Pancreas (tissue), 10 donors: ENCODE measurements around the gene FOXC1. TPM values are rescaled to one million over a fixed set of nuclear protein-coding genes. Genes with fewer than 3 reads are reported as not detected.
A peak's percentile ranks its signal among the peaks of the same experiment; 100 is the strongest.

Experiments used
- ATAC-seq, 4 donors: fragments of 200-7000 bp; cut with Tn5 transposase; one replicate each; pipeline versions ENCODE4 v1.8.0 to v1.9.1; 2020; ENCODE audit warnings: mild to moderate bottlenecking in 4 of 4, moderate library complexity in 4 of 4
- DNase-seq, 6 donors: peaks; one replicate each; pipeline ENCODE4 v3.0.0-alpha.2; 2020
- FAIRE-seq: peaks from 2 replicates; lab custom pipeline; 2012; peaks lifted over from hg19 to GRCh38; lab: Jason Lieb, UNC
- H3K27ac ChIP-seq, 4 donors: fragments of 200-600 bp; sonication (generic); 1 replicate in 3 of 4; 2 replicates in 1 of 4; pipeline versions ENCODE4 v1.5.0 to v1.8.0; 2020
- H3K27me3 ChIP-seq, 4 donors: fragments of 200-600 bp; one replicate each; pipeline ENCODE4 v1.8.0; 2021
- H3K36me3 ChIP-seq, 3 donors: fragments of 200-600 bp; sonication (generic) in 1 of 3; one replicate each; pipeline versions ENCODE4 v1.5.0 to v1.8.0; 2020 to 2021
- H3K4me1 ChIP-seq, 3 donors: fragments of 200-600 bp; one replicate each; pipeline ENCODE4 v1.8.0; 2021
- H3K4me3 ChIP-seq, 4 donors: fragments of 200-600 bp; sonication (generic) in 2 of 4; one replicate each; pipeline versions ENCODE4 v1.5.0 to v1.8.0; 2020 to 2021
- H3K9me3 ChIP-seq, 4 donors: fragments of 200-600 bp; one replicate each; pipeline ENCODE4 v1.8.0; 2021
- WGBS, 2 donors: extraction: QIAGEN DNeasy Blood & Tissue Kit; methylation state at CpG; one replicate each; pipeline ENCODE4 v1.1.7; 2013; 5-methylcytosine and 5-hydroxymethylcytosine counted together
- intact Hi-C, 3 donors: fragments of 100-400 bp; cut with DNase I; formaldehyde crosslinking; loops; one replicate each; pipeline versions ENCODE4 v1.11.1 to v1.14.2; 2022
- polyA plus RNA-seq, 2 donors: library from polyadenylated mRNA; stranded (reverse); fragments of 200-250 nt; gene quantifications; one replicate each; pipeline ENCODE4 v1.2.3, GENCODE V29; 2013
- total RNA-seq, 6 donors: library from RNA; stranded (reverse); fragmentation: NEBNext Ultra II Directional in 4 of 6; extraction: Animal tissue kit (Norgen Biotek cat#: 25700) in 4 of 6; gene quantifications; one replicate each; pipeline versions ENCODE4 v1.2.1 to v1.2.4, GENCODE V29; 2021 to 2023
- TF ChIP-seq, protein P1 (sequence below), 4 donors: fragments of 200-600 bp; sonication (generic) in 3 of 4; IDR thresholded peaks; one replicate each; pipeline versions ENCODE4 v1.5.0 to v1.8.0; 2021; ENCODE audit warnings: antibody characterized with exemption in 4 of 4
- donor health status: healthy with polysubstance abuse.
- donor health status: DM: no; HTN: no; CAD: no; lungs with moderate emphysema.
- donor health status: DM: no; HTN: no; CAD: no.
- donor health status: control.
- donor health status: control.
- donor health status: Bipolar disorder and iron deficiency.
- donor health status: DM: yes; HTN: yes; CAD: no.
- donor health status: DM: no; HTN: no; CAD: no.
- donor health status: DM: no; HTN: no; CAD: no.
- donor health status: DM: yes; HTN: yes; CAD: no.

Gene FOXC1
- total and polyA plus RNA-seq, 8 donors = 0.99 to 4.0 (median 2.5) TPM

DNA sequence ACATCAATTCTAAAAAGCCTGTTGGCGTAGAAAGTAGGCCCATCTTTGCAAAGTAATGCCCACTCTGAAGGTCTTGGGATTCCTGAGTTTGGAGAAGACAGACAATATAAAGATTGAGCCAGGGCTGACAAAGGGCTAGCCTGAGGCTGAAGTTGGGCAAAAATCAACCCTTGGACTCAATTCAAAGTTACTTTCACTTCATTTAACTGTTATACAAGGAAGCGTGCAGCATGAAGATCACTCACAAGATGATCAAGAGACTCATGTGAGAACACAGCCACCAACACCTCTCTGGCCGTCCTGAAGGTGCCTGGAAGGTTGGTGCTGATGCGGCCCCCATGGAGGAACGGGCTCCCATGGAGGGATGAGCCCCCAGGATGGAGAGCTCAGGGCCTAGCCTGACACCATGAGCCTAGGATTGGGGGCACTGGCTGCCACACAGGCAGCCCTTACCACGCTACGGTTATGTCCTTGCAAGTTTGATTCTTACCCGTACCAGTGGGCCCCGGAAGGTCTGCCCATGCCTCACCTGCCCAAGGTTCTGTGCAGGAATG is 26.6 kb downstream of the FOXC1 start:
- H3K27ac ChIP-seq = no peak overlapping the region
- intact Hi-C loops = no loop called here
- H3K4me1 ChIP-seq = peaks cover 2 to 8% (median 6%) of the 10 kb centered on the region in 3 donors
- H3K9me3 ChIP-seq = no peaks in the 10 kb centered on the region
- no peak overlapping the region for H3K4me3 ChIP-seq
- 95 to 98% methylated on average over 9 of the region's 9 CpGs for WGBS, 2 donors
- H3K36me3 ChIP-seq = no peaks in the 10 kb centered on the region
- ATAC-seq (no peak), FAIRE-seq (no peak), DNase-seq (no peak)
- TF ChIP-seq, protein P1, sequence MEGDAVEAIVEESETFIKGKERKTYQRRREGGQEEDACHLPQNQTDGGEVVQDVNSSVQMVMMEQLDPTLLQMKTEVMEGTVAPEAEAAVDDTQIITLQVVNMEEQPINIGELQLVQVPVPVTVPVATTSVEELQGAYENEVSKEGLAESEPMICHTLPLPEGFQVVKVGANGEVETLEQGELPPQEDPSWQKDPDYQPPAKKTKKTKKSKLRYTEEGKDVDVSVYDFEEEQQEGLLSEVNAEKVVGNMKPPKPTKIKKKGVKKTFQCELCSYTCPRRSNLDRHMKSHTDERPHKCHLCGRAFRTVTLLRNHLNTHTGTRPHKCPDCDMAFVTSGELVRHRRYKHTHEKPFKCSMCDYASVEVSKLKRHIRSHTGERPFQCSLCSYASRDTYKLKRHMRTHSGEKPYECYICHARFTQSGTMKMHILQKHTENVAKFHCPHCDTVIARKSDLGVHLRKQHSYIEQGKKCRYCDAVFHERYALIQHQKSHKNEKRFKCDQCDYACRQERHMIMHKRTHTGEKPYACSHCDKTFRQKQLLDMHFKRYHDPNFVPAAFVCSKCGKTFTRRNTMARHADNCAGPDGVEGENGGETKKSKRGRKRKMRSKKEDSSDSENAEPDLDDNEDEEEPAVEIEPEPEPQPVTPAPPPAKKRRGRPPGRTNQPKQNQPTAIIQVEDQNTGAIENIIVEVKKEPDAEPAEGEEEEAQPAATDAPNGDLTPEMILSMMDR (IDR thresholded peaks at IDR 0.05) = no peak
- no peaks in the 10 kb centered on the region for H3K27me3 ChIP-seq

DNA sequence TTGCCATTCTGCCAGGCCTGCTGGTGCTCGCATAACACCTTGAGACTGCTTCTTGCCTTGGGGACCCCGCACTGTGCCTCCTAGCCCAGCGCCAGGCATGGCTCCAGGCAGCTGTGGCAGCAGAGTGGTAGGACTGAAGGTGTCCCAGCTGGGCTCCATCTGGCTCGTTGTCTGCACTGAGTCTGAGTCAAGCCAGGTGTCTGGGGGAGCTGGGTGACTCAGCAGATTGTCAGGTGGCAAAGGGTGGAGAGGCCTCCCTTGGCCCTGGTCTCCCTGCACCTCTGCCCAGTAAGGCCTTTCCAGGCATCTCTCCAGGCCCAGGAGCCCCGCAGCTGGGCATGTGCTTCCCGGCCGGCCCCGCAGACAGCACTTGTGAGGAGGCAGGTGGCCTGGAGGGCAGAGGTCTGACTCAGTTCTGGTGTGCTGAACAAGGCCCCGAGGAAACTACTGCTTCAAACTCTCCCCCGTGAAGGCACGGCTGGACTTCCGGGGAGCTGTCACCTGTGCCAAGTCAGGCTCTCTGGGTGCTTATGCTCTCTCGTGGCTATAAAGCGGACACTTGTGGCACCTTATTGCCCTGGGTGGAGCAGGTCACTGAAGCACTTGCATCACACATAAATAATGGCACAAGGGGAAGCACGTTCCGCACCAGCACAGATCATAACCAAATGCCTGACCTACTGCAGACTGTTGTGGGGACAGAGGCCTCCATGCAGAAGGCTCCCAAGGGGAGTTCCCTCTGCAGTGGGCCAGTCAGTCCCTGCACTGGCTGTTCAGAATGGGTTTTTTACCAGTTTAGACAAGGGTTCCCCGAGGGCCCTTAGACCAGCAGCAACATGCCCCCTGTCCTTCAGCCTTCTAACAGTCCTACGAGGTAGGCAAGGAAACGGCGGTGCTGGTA is 27.5 kb downstream of the FOXC1 start:
- TF ChIP-seq, protein P1 (IDR thresholded peaks at IDR 0.05) = no peak
- Histone ChIP-seq H3K27ac (no peak overlapping the region), H3K27me3 (no peaks in the 10 kb centered on the region), H3K36me3 (no peaks in the 10 kb centered on the region), H3K9me3 (no peaks in the 10 kb centered on the region), H3K4me3 (no peak overlapping the region), H3K4me1 (peaks cover 9 to 13% (median 11%) of the 10 kb centered on the region in 3 donors)
- 81 to 88% methylated on average over 20 of the region's 20 CpGs for WGBS, 2 donors
- FAIRE-seq (no peak), ATAC-seq (peak in 3 of 4 donors; percentile 36 to 53 (median 47)), DNase-seq (peak in 1 of 6 donors; percentile 56)
- intact Hi-C loops = no loop called here

DNA sequence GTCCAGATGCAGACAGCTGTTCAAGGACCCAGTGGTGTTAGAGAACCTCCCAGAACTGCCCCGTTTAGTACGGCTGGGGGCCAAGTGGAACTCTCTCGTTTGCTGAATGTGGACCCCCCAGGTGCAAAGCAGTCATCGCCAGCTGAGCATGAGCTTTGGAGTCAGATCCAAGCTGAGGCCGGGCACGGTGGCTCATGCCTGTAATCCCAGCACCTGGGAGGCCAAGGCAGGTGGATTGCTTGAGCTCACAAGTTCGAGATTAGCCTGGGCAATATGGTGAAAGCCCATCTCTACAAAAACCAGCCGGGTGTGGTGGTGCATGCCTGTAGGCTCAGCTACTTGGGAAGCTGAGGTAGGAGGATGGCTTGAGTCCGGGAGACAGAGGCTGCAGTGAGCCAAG is 29.7 kb downstream of the FOXC1 start:
- WGBS, 2 donors = 90 to 94% methylated on average over 9 of the region's 9 CpGs
- H3K36me3 ChIP-seq = no peaks in the 10 kb centered on the region
- TF ChIP-seq, protein P1 (IDR thresholded peaks at IDR 0.05) = no peak
- no peak for ATAC-seq
- DNase-seq = no peak
- no peaks in the 10 kb centered on the region for H3K27me3 ChIP-seq
- H3K27ac ChIP-seq = no peak overlapping the region
- H3K4me3 ChIP-seq = no peak overlapping the region
- intact Hi-C loops = no loop called here
- FAIRE-seq = no peak
- no peaks in the 10 kb centered on the region for H3K9me3 ChIP-seq
- peaks cover 9 to 13% (median 11%) of the 10 kb centered on the region in 3 donors for H3K4me1 ChIP-seq

DNA sequence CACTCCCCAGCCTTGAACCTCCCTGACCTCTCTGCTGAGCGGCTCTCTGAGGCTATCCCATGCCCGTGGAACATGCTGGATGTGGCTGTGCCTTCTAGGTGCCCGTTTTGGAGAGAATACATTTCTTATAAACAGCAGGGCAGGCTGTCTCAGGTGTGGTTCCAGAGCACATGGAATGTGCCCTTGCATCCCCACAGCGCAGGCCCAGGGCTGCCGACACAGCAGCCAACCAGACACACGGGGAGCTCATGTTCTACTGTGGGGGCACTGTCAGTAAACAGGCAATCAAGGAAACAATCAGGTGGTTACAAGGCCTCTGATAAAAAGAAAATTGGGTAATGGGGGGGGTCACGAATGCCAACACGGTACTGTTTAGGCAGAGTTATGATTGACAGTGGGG is 30.8 kb downstream of the FOXC1 start:
- intact Hi-C loops = no loop called here
- DNase-seq (no peak), FAIRE-seq (no peak), ATAC-seq (peak in 3 of 4 donors; percentile 7 to 21 (median 7))
- 68 to 70% methylated on average over 8 of the region's 8 CpGs for WGBS, 2 donors
- Histone ChIP-seq H3K4me3 (no peak overlapping the region), H3K36me3 (no peaks in the 10 kb centered on the region), H3K9me3 (no peaks in the 10 kb centered on the region), H3K27ac (no peak overlapping the region), H3K4me1 (peaks cover 9 to 13% (median 11%) of the 10 kb centered on the region in 3 donors), H3K27me3 (no peaks in the 10 kb centered on the region)
- TF ChIP-seq, protein P1 (IDR thresholded peaks at IDR 0.05) = no peak
